NCI-H2081 treated with DMSO at 0.1 percent for 48 hours (cell line): Measurements from ENCODE around the gene CPXM1.

Experiments
- DNase-seq: peaks from one replicate; lab custom pipeline; 2025; lab: John Stamatoyannopoulos, UW

CPXM1 gene

DNA sequence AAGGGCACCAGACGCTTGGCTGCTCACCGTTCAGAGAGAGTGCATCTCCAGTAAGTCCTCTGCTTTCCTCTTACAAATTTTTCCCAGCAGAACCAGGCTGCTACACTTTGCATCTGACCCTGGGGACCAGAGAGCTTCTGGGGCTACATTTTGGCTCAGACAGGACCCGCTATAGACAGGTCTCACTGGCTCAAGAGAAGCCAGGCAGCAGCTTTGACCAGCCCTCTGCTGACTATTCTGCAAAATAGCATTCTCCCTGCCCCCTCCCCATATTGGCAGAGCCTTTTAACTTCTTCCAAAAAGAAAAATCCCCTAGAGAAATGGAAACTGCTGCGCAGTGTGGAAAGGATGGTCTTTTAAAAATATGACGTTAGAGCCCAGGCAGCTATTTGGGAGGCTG, 37.2 kb downstream of the CPXM1 start:
- no peak for DNase-seq

GRCh38 chr20:2762578-2763131, 37.8 kb downstream of the CPXM1 start:
- DNase-seq, result no peak

DNA sequence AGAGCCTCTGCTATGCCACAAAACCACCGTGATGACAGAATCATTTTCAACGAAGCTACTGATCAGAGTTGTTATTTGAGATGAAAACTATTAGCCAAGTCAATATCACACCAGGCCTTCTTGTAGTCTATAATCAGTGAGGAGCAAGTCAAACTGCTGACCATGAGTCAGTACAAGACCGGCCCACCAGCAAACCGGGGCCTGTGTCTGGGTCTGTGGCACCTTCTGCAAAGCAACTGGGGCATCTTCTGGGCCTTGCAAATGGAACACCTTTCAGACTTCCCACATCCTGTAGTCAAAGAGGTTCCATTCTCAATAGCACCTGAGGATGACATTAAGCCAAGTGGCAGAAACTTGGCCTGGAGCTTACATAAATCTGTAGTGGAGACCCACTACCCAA, 38.5 kb downstream of the CPXM1 start:
- DNase-seq, result no peak

DNA sequence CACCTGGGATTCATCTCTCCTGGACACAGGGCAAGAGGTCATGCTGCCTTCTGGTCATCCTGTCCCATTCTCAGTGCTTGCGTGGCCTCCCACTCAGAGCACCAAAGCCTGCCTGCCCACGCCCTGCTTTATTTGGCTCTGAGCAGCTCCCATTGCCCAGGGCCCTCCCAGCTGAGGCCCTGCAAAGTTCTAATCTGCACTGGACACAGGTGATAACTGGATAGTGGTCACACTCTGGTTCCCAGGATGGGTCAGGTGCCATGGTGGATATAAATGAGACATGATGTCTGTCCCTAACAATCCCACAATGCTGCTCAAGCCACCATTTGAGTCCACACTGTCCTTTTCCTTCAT, 39.5 kb downstream of the CPXM1 start:
- no peak for DNase-seq

GRCh38 chr20:2760297-2760951, 40.0 kb downstream of the CPXM1 start:
- no peak for DNase-seq

DNA sequence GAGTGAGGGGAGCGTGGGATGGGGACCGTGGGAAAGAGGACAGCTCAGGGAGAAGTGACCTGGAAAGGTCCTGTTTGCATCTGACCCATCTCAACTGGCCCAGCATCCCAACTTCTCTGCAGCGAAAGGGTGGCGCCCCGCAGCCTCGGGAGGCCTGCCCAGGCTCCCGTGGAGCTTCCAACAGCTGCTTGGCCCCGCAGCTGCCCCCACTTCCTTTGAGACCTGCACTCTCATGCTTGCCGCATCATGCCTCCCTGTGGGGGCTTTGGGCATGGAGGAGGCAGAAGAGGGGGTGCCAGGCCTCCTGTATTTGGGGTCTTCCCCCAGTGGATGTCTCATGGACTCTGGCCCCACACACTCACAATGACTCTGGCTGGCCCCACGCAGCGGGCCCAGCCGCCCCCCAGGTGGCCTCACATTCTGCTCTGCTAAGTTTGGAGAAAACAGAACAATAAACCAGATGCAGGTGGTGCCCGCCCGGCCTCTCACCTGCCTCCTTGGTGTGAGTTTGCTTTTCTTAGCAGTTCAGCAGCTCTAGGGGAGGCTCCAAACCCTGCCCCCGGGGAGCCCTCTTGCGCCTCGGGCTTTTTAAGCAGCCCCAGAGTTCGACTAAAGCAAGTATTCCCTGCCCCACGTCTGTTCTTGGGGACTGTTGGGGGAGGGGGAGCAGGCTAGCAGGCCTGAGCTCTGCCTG, 40.7 kb downstream of the CPXM1 start:
- DNase-seq, result no peak

DNA sequence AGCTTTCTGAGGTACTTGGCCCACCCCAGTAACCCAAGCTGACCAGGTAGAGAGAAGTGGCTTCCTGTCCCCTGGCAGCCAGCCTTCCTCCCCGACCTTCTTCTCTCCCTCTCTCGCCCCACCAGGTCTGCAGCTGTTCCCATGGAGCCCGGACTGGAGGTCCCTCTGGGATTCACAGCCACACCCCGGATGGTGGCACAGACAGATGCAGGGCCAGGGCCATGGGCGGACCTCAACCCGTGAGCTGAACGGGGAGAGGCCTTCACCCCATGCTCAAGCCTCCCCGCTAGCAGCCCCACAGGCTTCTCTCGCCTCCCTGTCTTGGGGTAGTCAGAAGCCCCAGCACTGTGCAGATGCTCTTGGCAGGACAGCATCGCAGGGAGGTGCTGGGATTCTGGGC, 41.3 kb downstream of the CPXM1 start:
- no peak for DNase-seq

- DNase-seq, result no peak
Observed at GRCh38 chr20:2757969-2758368, 42.5 kb downstream of the CPXM1 start.

DNA sequence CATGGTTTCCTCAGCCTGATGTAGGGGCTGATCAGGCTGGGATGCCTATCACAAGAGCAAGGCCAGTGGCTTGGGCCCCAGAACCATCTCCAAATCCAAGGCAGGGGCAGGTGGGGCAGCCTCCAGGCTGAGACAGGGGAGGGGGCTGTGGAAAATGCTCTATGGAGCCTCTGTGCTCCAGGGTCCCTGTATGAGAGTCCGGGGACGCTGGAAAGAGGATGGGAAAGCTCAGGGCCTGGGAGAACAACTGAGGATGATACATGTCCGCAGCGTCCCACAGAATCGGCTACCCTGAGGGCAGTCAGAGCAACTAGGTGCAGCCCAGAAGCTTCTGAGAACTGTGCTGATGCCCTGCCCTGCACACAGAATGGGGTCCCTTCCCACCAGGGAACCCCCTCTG, 43.4 kb downstream of the CPXM1 start:
- no peak for DNase-seq

GRCh38 chr20:2756056-2756611, 44.3 kb downstream of the CPXM1 start:
- DNase-seq, result no peak

- DNase-seq, result no peak
Observed at GRCh38 chr20:2755451-2756055, 44.9 kb downstream of the CPXM1 start.

- no peak for DNase-seq
Observed at GRCh38 chr20:2754424-2754823, 46.0 kb downstream of the CPXM1 start.

- DNase-seq, result no peak
Observed at GRCh38 chr20:2753461-2754040, 46.9 kb downstream of the CPXM1 start.

DNA sequence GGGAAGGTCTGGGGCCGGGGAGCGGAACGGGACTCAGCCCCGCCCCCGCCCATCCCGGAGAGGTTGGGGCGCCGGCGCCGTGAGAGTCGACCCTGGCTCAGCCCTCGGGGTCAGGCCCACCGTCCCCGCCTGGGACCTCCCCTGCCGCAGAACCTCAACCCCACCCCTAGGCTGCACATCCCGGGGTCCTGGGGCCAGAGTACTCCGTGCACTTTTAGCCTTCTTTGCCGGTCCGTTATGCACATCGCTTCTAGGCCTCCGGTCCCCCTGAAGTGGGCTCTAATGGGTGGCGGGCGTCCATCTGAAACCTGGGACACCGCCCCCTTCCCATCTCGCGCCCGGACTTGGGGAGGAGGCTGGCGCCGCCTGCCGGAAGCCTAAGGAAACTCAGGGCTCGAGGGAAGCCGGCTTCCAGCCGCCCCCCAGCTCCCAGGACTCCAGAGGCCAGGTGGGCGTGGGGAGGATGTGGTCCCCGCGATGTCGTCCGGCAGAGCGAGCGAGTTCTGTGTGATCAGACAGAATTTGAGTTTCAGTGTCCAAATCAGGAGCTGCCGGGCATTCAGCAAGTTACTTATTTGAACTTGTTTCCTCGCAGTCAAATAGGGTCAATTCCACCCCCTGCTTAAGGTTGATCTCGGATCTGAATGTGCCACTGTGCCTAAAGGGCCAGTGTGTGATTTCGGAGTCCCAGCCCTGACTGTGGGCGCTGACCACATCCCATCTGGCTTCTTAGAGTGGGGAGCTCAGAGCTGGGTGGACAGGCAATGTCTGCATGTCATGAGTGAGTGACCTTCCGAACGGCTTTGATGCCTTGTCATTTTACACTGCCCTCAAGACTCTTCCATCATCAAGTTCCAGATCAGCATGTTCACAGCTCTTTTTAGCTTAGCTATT, 47.6 kb downstream of the CPXM1 start:
- DNase-seq, result no peak

DNA sequence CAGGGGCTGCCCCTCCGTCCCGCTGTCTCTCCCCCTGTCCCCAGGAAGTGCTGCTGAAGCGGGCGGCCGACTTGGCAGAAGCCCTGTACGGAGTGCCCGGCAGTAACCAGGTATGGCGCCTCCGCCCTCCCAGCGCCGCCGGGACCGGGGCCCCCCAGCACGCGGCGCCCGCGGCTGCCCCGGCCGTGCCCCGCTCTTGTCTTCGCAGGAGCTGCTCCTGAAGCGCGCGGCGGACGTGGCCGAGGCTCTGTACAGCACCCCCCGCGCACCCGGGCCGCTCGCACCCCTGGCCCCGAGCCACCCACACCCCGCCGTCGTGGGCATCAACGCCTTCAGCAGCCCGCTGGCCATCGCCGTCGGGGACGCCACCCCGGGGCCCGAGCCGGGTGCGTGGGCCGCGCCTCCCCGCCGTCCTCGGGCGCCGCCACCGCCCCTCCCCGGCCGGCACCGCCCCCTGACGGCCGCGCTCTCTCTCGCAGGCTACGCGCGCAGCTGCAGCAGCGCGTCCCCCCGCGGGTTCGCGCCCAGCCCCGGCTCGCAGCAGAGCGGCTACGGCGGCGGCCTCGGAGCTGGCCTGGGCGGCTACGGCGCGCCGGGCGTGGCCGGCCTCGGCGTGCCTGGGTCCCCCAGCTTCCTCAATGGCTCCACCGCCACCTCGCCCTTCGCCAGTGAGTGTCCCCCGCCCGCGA, 48.4 kb downstream of the CPXM1 start:
- no peak for DNase-seq

GRCh38 chr20:2751347-2751877, 49.0 kb downstream of the CPXM1 start:
- DNase-seq, result no peak

- DNase-seq, result no peak
Observed at GRCh38 chr20:2750491-2751251, 49.8 kb downstream of the CPXM1 start.

GRCh38 chr20:2749951-2750490, 50.4 kb downstream of the CPXM1 start:
- no peak for DNase-seq

DNA sequence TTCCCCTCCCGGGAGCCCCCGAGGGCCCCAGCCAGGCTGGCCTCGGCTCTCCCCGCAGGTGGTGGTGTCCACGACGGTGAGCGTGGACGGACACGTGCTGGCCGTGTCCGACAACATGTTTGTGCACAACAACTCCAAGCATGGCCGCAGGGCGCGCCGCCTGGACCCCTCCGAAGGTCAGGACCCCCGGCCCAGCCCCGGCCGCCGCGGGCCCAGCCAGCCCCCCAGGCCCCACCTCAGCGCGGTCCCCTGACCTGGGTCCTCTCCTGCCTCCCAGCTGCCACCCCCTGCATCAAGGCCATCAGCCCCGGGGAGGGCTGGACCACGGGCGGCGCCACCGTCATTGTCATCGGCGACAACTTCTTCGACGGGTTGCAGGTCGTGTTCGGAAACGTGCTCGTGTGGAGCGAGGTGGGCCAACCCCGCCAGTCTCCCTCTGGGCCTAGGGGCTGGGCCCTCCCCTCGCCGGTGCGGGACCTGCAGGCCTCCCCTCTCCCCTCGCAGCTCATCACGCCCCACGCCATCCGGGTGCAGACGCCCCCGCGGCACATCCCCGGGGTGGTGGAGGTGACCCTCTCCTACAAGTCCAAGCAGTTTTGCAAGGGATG, 51.0 kb downstream of the CPXM1 start:
- DNase-seq, result no peak
